MCF 10A (cell line): Measurements from ENCODE around the gene SORBS1. TPM values are rescaled to one million over a fixed set of nuclear protein-coding genes. Genes with fewer than 3 reads are reported as not detected.

ENCODE experiments used
- BruUV-seq: library from RNA; stranded (reverse); fragments of 400-500 nt; replicated peaks from 2 replicates; lab custom pipeline; 2021; lab: Mats Ljungman, UMichigan
- CTCF ChIA-PET: fragments of 300-600 bp; sonication (Branson Sonifier 250); formaldehyde crosslinking; extraction: SDS; loops from one replicate; lab custom pipeline; 2021; ENCODE audit warnings: antibody characterized with exemption, inconsistent platforms; lab: Yijun Ruan, JAX
- POLR2A ChIA-PET: fragments of 300-600, 350-650 bp; sonication (Branson Sonifier 250); formaldehyde crosslinking; extraction: SDS; loops from one replicate; lab custom pipeline; 2020; ENCODE audit warnings: antibody characterized with exemption, inconsistent platforms; lab: Yijun Ruan, JAX
- DNase-seq: peaks from one replicate; pipeline ENCODE4 v3.0.0-alpha.2; 2018; ENCODE audit not compliant: unreplicated experiment
- H3K27ac Mint-ChIP-seq: one replicate; pipeline ENCODE4 v1.8.0; 2022; ENCODE audit warnings: mild to moderate bottlenecking, low read depth, mixed read lengths; ENCODE audit not compliant: unreplicated experiment
- H3K27me3 Mint-ChIP-seq: one replicate; pipeline ENCODE4 v1.8.0; 2022; ENCODE audit warnings: mixed read lengths; ENCODE audit not compliant: insufficient read depth, unreplicated experiment
- H3K36me3 Mint-ChIP-seq: one replicate; pipeline ENCODE4 v1.8.0; 2022; ENCODE audit warnings: mild to moderate bottlenecking, moderate library complexity, mixed read lengths; ENCODE audit not compliant: insufficient read depth, unreplicated experiment
- H3K4me1 Mint-ChIP-seq: one replicate; pipeline ENCODE4 v1.8.0; 2022; ENCODE audit warnings: mixed read lengths; ENCODE audit not compliant: insufficient read depth, unreplicated experiment
- H3K4me3 Mint-ChIP-seq: one replicate; pipeline ENCODE4 v1.8.0; 2022; ENCODE audit warnings: mild to moderate bottlenecking, moderate library complexity, mixed read lengths; ENCODE audit not compliant: unreplicated experiment
- H3K9me3 Mint-ChIP-seq: one replicate; pipeline ENCODE4 v1.8.0; 2022; ENCODE audit warnings: mixed read lengths; ENCODE audit not compliant: unreplicated experiment
- intact Hi-C: fragments of 100-400 bp; cut with micrococcal nuclease; formaldehyde crosslinking; loops from 2 replicates; pipeline ENCODE4 v1.14.1; 2022
- total RNA-seq: library from RNA; stranded (reverse); gene quantifications from 2 replicates; pipeline ENCODE4 v1.2.3, GENCODE V29; 2022
- TF ChIP-seq, protein P1 (sequence below): fragments of 200-600 bp; IDR thresholded peaks from one replicate; pipeline ENCODE4 v1.8.0; 2022; ENCODE audit warnings: antibody characterized with exemption, mild to moderate bottlenecking; ENCODE audit not compliant: unreplicated experiment

Gene SORBS1
- total RNA-seq, 1 experiment from 2014 or later: 1.0 TPM

DNA sequence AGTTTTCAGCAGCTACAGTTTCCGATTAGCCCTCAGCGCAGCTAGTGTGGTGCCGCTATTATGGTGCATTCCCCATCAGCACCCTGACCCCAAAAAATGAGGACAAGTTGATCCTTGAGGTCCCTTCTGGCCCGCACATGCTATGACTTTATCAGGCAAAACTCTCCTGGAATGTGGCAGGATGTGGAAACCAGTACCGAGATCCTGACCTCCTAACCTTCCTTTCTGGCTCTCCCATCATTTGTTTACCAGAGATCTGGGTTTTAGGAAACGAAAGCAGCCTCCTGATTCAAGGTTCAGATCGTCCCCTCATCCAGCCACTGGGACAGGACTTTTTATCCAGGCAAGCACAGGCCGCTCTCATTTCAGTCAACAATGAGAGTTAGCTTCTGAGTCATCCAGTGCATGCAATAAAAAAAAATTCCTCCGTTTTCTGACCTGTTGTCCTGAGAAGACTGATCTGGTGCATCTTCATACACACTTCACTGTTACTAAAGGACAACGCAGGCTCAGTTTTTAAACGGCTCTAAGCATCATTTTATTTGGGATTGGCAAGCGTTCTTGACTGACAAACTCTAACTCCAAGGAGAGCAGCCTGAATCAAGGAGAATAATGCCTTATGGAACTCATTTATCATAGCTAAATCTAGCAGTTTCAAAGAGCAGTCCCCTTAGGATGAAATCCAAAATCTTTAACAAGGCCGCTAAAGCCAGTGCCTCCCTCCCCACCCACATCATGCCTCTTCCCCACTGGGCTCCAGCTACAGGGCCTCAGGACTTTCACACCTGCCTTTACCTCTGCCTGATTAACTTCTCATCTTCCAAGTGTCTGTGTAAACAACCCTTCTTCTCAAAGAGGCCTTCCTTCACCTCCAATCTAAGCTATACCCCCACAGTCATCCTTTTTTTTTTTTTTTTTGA, 287.5 kb downstream of the SORBS1 start:
- peaks cover 19% of the 10 kb centered on the region for H3K36me3 Mint-ChIP-seq
- no peaks in the 10 kb centered on the region for H3K9me3 Mint-ChIP-seq
- H3K27me3 Mint-ChIP-seq: no peaks in the 10 kb centered on the region
- ChIA-PET POLR2A (interaction anchor here (0.9 to 4.8 kb wide), 8 partner anchors 9 to 92 kb away, joined by 3 to 49 read pairs (median 4); partner anchors contain the start of gene PDLIM1), CTCF (interaction anchor here (0.6 to 3.4 kb wide), 9 partner anchors 8 to 328 kb away, joined by 3 to 23 read pairs (median 3); no protein-coding TSS in a partner anchor)
- peaks cover 40% of the 10 kb centered on the region for H3K4me1 Mint-ChIP-seq
- H3K4me3 Mint-ChIP-seq: peak overlapping the region; percentile 61
- TF ChIP-seq, protein P1, sequence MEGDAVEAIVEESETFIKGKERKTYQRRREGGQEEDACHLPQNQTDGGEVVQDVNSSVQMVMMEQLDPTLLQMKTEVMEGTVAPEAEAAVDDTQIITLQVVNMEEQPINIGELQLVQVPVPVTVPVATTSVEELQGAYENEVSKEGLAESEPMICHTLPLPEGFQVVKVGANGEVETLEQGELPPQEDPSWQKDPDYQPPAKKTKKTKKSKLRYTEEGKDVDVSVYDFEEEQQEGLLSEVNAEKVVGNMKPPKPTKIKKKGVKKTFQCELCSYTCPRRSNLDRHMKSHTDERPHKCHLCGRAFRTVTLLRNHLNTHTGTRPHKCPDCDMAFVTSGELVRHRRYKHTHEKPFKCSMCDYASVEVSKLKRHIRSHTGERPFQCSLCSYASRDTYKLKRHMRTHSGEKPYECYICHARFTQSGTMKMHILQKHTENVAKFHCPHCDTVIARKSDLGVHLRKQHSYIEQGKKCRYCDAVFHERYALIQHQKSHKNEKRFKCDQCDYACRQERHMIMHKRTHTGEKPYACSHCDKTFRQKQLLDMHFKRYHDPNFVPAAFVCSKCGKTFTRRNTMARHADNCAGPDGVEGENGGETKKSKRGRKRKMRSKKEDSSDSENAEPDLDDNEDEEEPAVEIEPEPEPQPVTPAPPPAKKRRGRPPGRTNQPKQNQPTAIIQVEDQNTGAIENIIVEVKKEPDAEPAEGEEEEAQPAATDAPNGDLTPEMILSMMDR: no peak
- intact Hi-C loops: no loop called here
- no TSS peak for BruUV-seq
- H3K27ac Mint-ChIP-seq: peak overlapping the region; percentile 97
- peak; percentile 82 for DNase-seq

DNA sequence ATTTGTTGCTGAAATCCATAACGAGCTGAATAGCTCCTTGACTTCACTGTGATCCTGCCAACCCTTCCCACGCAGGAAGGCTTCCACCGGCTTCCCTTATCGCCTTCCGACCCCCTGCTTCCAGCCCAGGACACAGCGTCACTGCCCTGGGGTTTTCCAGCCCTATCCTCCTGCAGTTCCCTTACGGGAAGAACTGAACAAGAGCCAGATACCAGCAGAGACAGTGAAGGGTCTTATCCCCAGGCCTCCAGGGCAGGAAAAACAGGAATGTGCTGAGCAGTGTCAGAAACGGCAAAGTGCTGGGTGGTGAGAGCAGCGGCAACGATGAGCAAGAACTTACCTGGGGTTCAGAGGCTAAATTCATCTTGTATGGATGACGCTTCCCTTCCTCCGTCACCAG, 292.7 kb downstream of the SORBS1 start:
- TF ChIP-seq, protein P1: no peak
- H3K36me3 Mint-ChIP-seq: peaks cover 51% of the 10 kb centered on the region
- H3K4me1 Mint-ChIP-seq: peaks cover 35% of the 10 kb centered on the region
- no peaks in the 10 kb centered on the region for H3K9me3 Mint-ChIP-seq
- H3K27me3 Mint-ChIP-seq: no peaks in the 10 kb centered on the region
- POLR2A ChIA-PET: interaction anchor here (1.8 to 2.2 kb wide), 2 partner anchors 8 to 20 kb away, joined by 6 to 8 read pairs; no protein-coding TSS in a partner anchor
- CTCF ChIA-PET: interaction anchor here (0.7 to 2.1 kb wide), 2 partner anchors 54 to 93 kb away, joined by 3 to 12 read pairs; no protein-coding TSS in a partner anchor
- intact Hi-C loops: no loop called here
- H3K4me3 Mint-ChIP-seq: no peak overlapping the region
- no TSS peak for BruUV-seq
- DNase-seq: no peak
- peak overlapping the region; percentile 77 for H3K27ac Mint-ChIP-seq

DNA sequence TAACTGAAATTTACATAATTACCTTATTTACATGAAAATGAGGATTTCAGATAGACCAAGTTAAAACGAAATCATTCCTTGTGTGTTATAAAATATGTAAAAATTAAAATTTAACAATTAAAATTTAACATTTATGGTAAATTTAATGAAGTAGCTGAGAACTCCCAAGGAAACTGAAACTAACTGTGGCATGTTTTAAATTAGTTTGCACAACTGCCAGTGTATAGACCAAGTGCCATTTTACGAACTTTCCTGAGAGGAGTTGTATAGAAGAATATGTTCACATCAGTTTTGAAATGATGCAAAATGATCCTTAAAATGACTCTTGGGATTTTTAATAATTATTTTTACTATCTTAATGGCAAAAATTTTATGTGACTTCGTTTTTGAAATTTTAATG, 293.9 kb downstream of the SORBS1 start:
- BruUV-seq: TSS peak; percentile 97
- POLR2A ChIA-PET: interaction anchor here (0.9 to 2.2 kb wide), 5 partner anchors 9 to 96 kb away, joined by 3 to 8 read pairs (median 5); no protein-coding TSS in a partner anchor

More for the DNA sequence above, 293.9 kb downstream of the SORBS1 start:
- peak overlapping the region; percentile 99 for H3K27ac Mint-ChIP-seq
- CTCF ChIA-PET: interaction anchor here (0.8 to 1.6 kb wide), 2 partner anchors 11 to 34 kb away, joined by 3 read pairs; no protein-coding TSS in a partner anchor
- H3K4me1 Mint-ChIP-seq: peaks cover 31% of the 10 kb centered on the region
- TF ChIP-seq, protein P1: no peak
- H3K4me3 Mint-ChIP-seq: peak overlapping the region; percentile 40
- intact Hi-C loops: no loop called here
- DNase-seq: no peak
- no peaks in the 10 kb centered on the region for H3K27me3 Mint-ChIP-seq
- no peaks in the 10 kb centered on the region for H3K9me3 Mint-ChIP-seq
- peaks cover 63% of the 10 kb centered on the region for H3K36me3 Mint-ChIP-seq
